PC-3 (cell line): ENCODE measurements around the gene NFATC2IP. TPM values are rescaled to one million over a fixed set of nuclear protein-coding genes. Genes with fewer than 3 reads are reported as not detected.

ENCODE experiments used
- ATAC-seq: fragments of 200-7000 bp; cut with Tn5 transposase; 2 replicates; pipeline ENCODE4 v1.9.1; 2020; ENCODE audit warnings: mild to moderate bottlenecking, moderate library complexity
- BruUV-seq: library from RNA; stranded (reverse); fragments of 400-500 nt; replicated peaks from 2 replicates; lab custom pipeline; 2021; lab: Mats Ljungman, UMichigan
- CTCF ChIA-PET: fragments of 300-600 bp; sonication (Branson Sonifier 250); formaldehyde crosslinking; loops from one replicate; lab custom pipeline; 2022; ENCODE audit warnings: antibody characterized with exemption; lab: Charles Lee
- POLR2A ChIA-PET: fragments of 300-600 bp; sonication (Branson Sonifier 250); formaldehyde crosslinking; loops from one replicate; lab custom pipeline; 2022; ENCODE audit warnings: antibody characterized with exemption; ENCODE audit not compliant: unreplicated experiment; lab: Charles Lee
- DNase-seq: peaks from one replicate; pipeline ENCODE4 v3.0.0-alpha.2; 2015
- H2AFZ ChIP-seq: fragments of 300-600 bp; sonication (generic); 2 replicates; pipeline ENCODE4 v1.6.0; 2016; ENCODE audit warnings: antibody characterized with exemption, low read length
- H3F3A ChIP-seq: fragments of 300-600 bp; sonication (generic); one replicate; pipeline ENCODE4 v1.6.0; 2017; ENCODE audit warnings: antibody characterized with exemption, low read length, control low read depth, mild to moderate bottlenecking; ENCODE audit not compliant: unreplicated experiment
- H3K27ac ChIP-seq: fragments of 300-600 bp; sonication (generic); 2 replicates; pipeline ENCODE4 v1.5.1; 2016; ENCODE audit warnings: mild to moderate bottlenecking, low read length
- H3K27me3 ChIP-seq: fragments of 300-600 bp; sonication (generic); 2 replicates; pipeline ENCODE4 v1.6.1; 2016; ENCODE audit warnings: low read length, mixed read lengths
- H3K36me3 ChIP-seq: fragments of 300-600 bp; sonication (generic); 2 replicates; pipeline ENCODE4 v1.6.1; 2016; ENCODE audit warnings: low read depth, mixed run types, low read length, mixed read lengths
- H3K4me1 ChIP-seq: fragments of 300-600 bp; sonication (generic); 2 replicates; pipeline ENCODE4 v1.5.1; 2016; ENCODE audit warnings: low read length; ENCODE audit not compliant: insufficient read depth
- H3K4me2 ChIP-seq: fragments of 300-600 bp; sonication (generic); 2 replicates; pipeline ENCODE4 v1.6.0; 2016; ENCODE audit warnings: low read length
- H3K4me3 ChIP-seq: fragments of 300-600 bp; sonication (generic); 2 replicates; pipeline ENCODE4 v1.5.1; 2016; ENCODE audit warnings: mild to moderate bottlenecking, low read length, mixed read lengths
- H3K79me2 ChIP-seq: fragments of 300-600 bp; sonication (generic); 2 replicates; pipeline ENCODE4 v1.6.1; 2017; ENCODE audit warnings: low read length, mixed read lengths
- H3K9ac ChIP-seq: fragments of 300-600 bp; sonication (generic); 2 replicates; pipeline ENCODE4 v1.6.0; 2016; ENCODE audit warnings: mild to moderate bottlenecking, low read length
- H3K9me2 ChIP-seq: fragments of 300-600 bp; sonication (generic); replicated peaks from 2 replicates; pipeline ENCODE4 v1.6.1; 2016; ENCODE audit warnings: mixed run types, low read length, mixed read lengths
- H3K9me3 ChIP-seq: fragments of 300-600 bp; sonication (generic); 2 replicates; pipeline ENCODE4 v1.6.1; 2016; ENCODE audit warnings: low read length, mixed read lengths
- H4K20me1 ChIP-seq: fragments of 300-600 bp; sonication (generic); 2 replicates; pipeline ENCODE4 v1.6.1; 2016; ENCODE audit warnings: low read length, mixed read lengths
- EZH2 ChIP-seq: fragments of 300-600 bp; sonication (generic); IDR thresholded peaks from one replicate; pipeline ENCODE4 v1.6.1; 2017; ENCODE audit warnings: antibody characterized with exemption, mild to moderate bottlenecking, low read length; ENCODE audit not compliant: unreplicated experiment
- EZH2phosphoT487 ChIP-seq: fragments of 300-600 bp; sonication (generic); IDR thresholded peaks from 2 replicates; pipeline ENCODE4 v1.6.1; 2018; ENCODE audit warnings: mild to moderate bottlenecking, antibody characterized with exemption, low read length, borderline replicate concordance
- intact Hi-C: fragments of 100-400 bp; cut with micrococcal nuclease; formaldehyde crosslinking; loops from 2 replicates; pipeline ENCODE4 v1.9.0; 2023
- total RNA-seq: library from RNA; depleted of rRNA; stranded (reverse); fragments of >200 nt; gene quantifications from 2 replicates; pipeline ENCODE4 v1.2.3, GENCODE V29; 2014
- TF ChIP-seq, protein P1 (sequence below): fragments of 300-600 bp; sonication (generic); conservative IDR thresholded peaks from 2 replicates; pipeline ENCODE4 v1.5.1; 2017; ENCODE audit warnings: antibody characterized with exemption, low read depth, mild to moderate bottlenecking, low read length

NFATC2IP gene
- total RNA-seq, 1 experiment from 2014 or later: 33.3 TPM

DNA sequence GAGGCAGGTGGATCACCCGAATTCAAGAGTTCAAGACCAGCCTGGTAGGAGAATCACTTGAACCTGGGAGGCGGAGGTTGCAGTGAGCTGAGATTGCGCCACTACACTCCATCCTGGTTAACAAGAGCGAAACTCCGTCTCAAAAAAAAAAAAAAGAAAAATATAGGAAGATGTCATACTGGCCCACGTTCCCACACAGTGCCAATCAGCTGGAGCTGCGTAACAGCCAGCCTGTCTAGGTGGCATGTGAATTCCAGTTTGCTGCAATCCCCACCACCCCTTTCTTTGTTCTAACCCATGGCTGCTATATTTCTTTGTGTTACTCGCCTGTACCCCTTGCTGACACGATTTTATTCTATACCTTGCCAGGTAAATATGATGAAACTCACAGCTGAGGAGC, 7.5 kb downstream of the NFATC2IP start:
- Histone ChIP-seq H3K9ac (no peak overlapping the region), H3K27me3 (no peaks in the 10 kb centered on the region), H2AFZ (no peak overlapping the region), H3K4me3 (no peak overlapping the region), H3K9me3 (no peaks in the 10 kb centered on the region), H4K20me1 (no peaks in the 10 kb centered on the region), H3K27ac (no peak overlapping the region), H3F3A (no peaks in the 10 kb centered on the region), H3K79me2 (no peaks in the 10 kb centered on the region), H3K36me3 (peaks cover 7% of the 10 kb centered on the region; the same call in 1 of the 2 replicates), H3K4me1 (no peaks in the 10 kb centered on the region), H3K9me2 (no peaks in the 10 kb centered on the region), H3K4me2 (no peak overlapping the region)
- TF ChIP-seq EZH2: no peak
- TF ChIP-seq, protein P1, sequence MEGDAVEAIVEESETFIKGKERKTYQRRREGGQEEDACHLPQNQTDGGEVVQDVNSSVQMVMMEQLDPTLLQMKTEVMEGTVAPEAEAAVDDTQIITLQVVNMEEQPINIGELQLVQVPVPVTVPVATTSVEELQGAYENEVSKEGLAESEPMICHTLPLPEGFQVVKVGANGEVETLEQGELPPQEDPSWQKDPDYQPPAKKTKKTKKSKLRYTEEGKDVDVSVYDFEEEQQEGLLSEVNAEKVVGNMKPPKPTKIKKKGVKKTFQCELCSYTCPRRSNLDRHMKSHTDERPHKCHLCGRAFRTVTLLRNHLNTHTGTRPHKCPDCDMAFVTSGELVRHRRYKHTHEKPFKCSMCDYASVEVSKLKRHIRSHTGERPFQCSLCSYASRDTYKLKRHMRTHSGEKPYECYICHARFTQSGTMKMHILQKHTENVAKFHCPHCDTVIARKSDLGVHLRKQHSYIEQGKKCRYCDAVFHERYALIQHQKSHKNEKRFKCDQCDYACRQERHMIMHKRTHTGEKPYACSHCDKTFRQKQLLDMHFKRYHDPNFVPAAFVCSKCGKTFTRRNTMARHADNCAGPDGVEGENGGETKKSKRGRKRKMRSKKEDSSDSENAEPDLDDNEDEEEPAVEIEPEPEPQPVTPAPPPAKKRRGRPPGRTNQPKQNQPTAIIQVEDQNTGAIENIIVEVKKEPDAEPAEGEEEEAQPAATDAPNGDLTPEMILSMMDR: no peak
- no peak for TF ChIP-seq EZH2phosphoT487
- DNase-seq: no peak
- ATAC-seq: no peak
- intact Hi-C loops: no loop called here
- POLR2A ChIA-PET: no interaction called here
- CTCF ChIA-PET: no interaction called here
- no TSS peak for BruUV-seq

DNA sequence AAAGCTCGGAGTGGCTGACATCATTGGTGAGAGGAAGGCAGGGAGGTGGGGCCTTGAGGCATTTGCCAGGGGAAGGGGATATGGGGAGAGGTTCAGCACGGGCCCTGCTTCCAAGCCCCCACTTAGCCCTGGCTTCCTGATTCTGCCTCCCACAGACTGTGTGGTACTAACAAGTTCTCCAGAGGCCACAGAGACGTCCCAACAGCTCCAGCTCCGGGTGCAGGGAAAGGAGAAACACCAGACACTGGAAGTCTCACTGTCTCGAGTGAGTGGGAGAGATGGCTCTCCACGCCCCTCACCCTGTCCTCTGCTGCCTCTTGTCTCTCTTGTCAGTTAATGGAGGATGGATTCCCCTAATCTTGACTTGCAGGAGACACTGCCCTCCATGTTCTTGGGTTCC, 8.1 kb downstream of the NFATC2IP start:
- CTCF ChIA-PET: no interaction called here
- Histone ChIP-seq H3K79me2 (no peaks in the 10 kb centered on the region), H3K4me3 (no peak overlapping the region), H3K36me3 (peaks cover 5% of the 10 kb centered on the region; the same call in 1 of the 2 replicates), H3K27ac (no peak overlapping the region), H3K9ac (no peak overlapping the region), H3K9me3 (no peaks in the 10 kb centered on the region), H3K9me2 (no peaks in the 10 kb centered on the region), H4K20me1 (no peaks in the 10 kb centered on the region), H2AFZ (no peak overlapping the region), H3K27me3 (no peaks in the 10 kb centered on the region), H3F3A (no peaks in the 10 kb centered on the region), H3K4me1 (no peaks in the 10 kb centered on the region), H3K4me2 (no peak overlapping the region)
- no peak for ATAC-seq
- BruUV-seq: no TSS peak
- POLR2A ChIA-PET: no interaction called here
- intact Hi-C loops: no loop called here
- TF ChIP-seq EZH2phosphoT487 (no peak), EZH2 (no peak)
- TF ChIP-seq, protein P1: no peak
- DNase-seq: no peak

DNA sequence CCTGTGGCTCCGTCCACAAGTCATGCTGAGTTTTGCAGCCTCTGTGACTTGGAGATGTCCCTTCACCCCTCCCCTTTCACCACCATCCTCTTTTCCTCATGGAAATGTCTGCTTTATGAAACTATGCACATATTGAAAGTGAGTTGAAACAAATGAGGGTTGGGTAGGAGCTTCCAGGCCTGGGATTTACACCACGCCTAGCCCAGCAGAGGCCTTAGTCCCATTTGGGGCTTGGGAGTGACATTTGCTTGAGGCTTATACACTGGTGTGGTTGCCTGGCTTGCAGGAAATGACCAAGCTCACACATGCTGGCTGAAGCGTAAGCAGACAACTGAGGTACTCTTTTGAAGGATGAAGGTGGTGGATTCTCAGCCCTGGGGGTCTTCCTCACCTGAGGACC, 13.3 kb downstream of the NFATC2IP start:
- no peaks in the 10 kb centered on the region for H3K4me1 ChIP-seq
- H3K9me3 ChIP-seq: no peaks in the 10 kb centered on the region
- no peak overlapping the region for H2AFZ ChIP-seq
- intact Hi-C loops: no loop called here
- no peak overlapping the region for H3K27ac ChIP-seq
- H3K9ac ChIP-seq: no peak overlapping the region
- H3K4me3 ChIP-seq: no peak overlapping the region
- no peaks in the 10 kb centered on the region for H3F3A ChIP-seq
- TF ChIP-seq EZH2phosphoT487 (no peak), EZH2 (no peak)
- TF ChIP-seq, protein P1: no peak
- H4K20me1 ChIP-seq: no peaks in the 10 kb centered on the region
- DNase-seq (no peak), ATAC-seq (no peak)
- no peaks in the 10 kb centered on the region; the same call in 1 of the 2 replicates for H3K36me3 ChIP-seq
- no peak overlapping the region for H3K4me2 ChIP-seq
- TSS peak; percentile 23 for BruUV-seq
- ChIA-PET CTCF (no interaction called here), POLR2A (no interaction called here)
- H3K9me2 ChIP-seq: no peaks in the 10 kb centered on the region
- no peaks in the 10 kb centered on the region for H3K79me2 ChIP-seq
- no peaks in the 10 kb centered on the region for H3K27me3 ChIP-seq
